Breast epithelium (tissue), 4 donors: ENCODE data around the gene TUBA4B. TPM values are rescaled to one million over a fixed set of nuclear protein-coding genes. Genes with fewer than 3 reads are reported as not detected.

Experiments
- DNase-seq, 2 donors: peaks; one replicate each; pipeline ENCODE4 v3.0.0-alpha.2; 2019; ENCODE audit warnings: low spot score in 2 of 2
- H3K27ac ChIP-seq, 2 donors: fragments of 200-600 bp; sonication (generic) in 1 of 2; one replicate each; pipeline ENCODE4 v1.5.1; 2016 to 2019; ENCODE audit warnings: mild to moderate bottlenecking in 1 of 2
- H3K27me3 ChIP-seq, 2 donors: fragments of 200-600 bp; sonication (generic) in 1 of 2; one replicate each; pipeline versions ENCODE4 v1.5.1 to v1.6.0; 2017 to 2019; ENCODE audit warnings: control low read depth in 1 of 2, mild to moderate bottlenecking in 1 of 2
- H3K36me3 ChIP-seq: fragments of 200-600 bp; one replicate; pipeline ENCODE4 v1.5.1; 2019
- H3K4me1 ChIP-seq, 2 donors: fragments of 200-600 bp; sonication (generic); one replicate each; pipeline ENCODE4 v1.5.1; 2016 to 2019; ENCODE audit warnings: control low read depth in 1 of 2
- H3K4me3 ChIP-seq, 3 donors: fragments of 200-600 bp; sonication (generic); 1 replicate in 2 of 3; 2 replicates in 1 of 3; pipeline ENCODE4 v1.5.1; 2016 to 2019; ENCODE audit warnings: mild to moderate bottlenecking in 3 of 3, moderate library complexity in 2 of 3
- H3K9me3 ChIP-seq, 2 donors: fragments of 200-600 bp; sonication (generic) in 1 of 2; one replicate each; pipeline ENCODE4 v1.5.1; 2016 to 2019; ENCODE audit warnings: control low read depth in 1 of 2
- CTCF ChIP-seq, 3 donors: fragments of 450-650 bp; IDR thresholded peaks; one replicate each; pipeline ENCODE4 v1.5.1; 2016 to 2017; ENCODE audit warnings: antibody characterized with exemption in 3 of 3, mild to moderate bottlenecking in 3 of 3, moderate library complexity in 3 of 3
- POLR2A ChIP-seq: fragments of 450-650 bp; IDR thresholded peaks from one replicate; pipeline ENCODE4 v1.6.1; 2016; ENCODE audit warnings: antibody characterized with exemption, mild to moderate bottlenecking, moderate library complexity
- POLR2AphosphoS5 ChIP-seq, 3 donors: sonication (generic); formaldehyde crosslinking; IDR thresholded peaks; one replicate each; pipeline ENCODE4 v1.6.1; 2017; ENCODE audit warnings: antibody characterized with exemption in 3 of 3
- intact Hi-C: fragments of 100-400 bp; cut with DNase I; formaldehyde crosslinking; loops from one replicate; pipeline ENCODE4 v1.15.1; 2023; ENCODE audit warnings: low total_unique reads
- total RNA-seq, 3 donors: library from RNA; depleted of rRNA; stranded (reverse); fragments of >200 nt; gene quantifications; one replicate each; pipeline ENCODE4 v1.1.0, GENCODE V29; 2016

TUBA4B gene
- total RNA-seq, 3 donors from 2014 or later: 0.16 TPM; not detected in 2

DNA sequence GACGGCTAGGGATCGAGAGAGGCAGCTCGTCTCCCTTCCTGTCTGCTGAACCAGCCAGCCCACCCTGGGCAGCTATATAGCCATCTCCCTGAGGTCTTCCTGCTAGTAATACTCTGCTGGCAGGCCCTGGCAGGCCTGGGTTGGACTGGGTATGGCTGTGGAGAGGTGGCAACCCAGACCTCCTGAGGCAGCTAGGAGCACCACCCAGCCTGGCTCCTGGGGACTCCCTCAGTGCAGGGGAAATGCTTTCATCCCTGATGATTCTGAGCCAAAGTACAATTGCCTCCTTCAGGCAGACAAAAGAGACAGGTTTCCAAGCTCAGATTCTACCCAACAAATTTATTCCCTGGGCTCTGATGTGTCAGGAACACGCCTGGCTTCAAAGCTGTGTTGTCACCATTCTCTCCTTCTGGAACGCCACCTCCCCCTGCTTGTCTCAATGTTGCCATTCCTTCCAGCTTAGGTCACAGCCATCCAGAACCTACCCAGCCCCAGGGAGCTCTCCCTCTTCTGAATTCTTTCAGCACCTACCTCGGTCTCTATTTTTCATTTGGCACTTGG, 21.4 kb downstream of the TUBA4B start:
- H3K27ac ChIP-seq: peak overlapping the region; percentile 98
- H3K27me3 ChIP-seq: no peaks in the 10 kb centered on the region
- DNase-seq: peak in 1 of 2 donors; percentile 88
- TF ChIP-seq CTCF (IDR thresholded peaks at IDR 0.05) (no peak), POLR2AphosphoS5 (IDR thresholded peaks at IDR 0.05) (peak in 1 of 3 donors; percentile 32)
- H3K36me3 ChIP-seq: no peaks in the 10 kb centered on the region
- intact Hi-C loops: no loop called here
- H3K4me3 ChIP-seq: peak overlapping the region in 1 of 3 donors; percentile 44
- H3K9me3 ChIP-seq: no peaks in the 10 kb centered on the region
- H3K4me1 ChIP-seq: peaks cover 8 to 9% of the 10 kb centered on the region in 2 donors

- intact Hi-C loops: loop anchor here (2.0 kb wide), 1 partner anchor 41 kb away; no protein-coding TSS in a partner anchor
- Histone ChIP-seq H3K9me3 (no peaks in the 10 kb centered on the region), H3K27me3 (no peaks in the 10 kb centered on the region), H3K4me3 (peak overlapping the region in 2 of 3 donors; percentile 13 to 87), H3K36me3 (no peaks in the 10 kb centered on the region), H3K4me1 (peaks cover 13 to 16% of the 10 kb centered on the region in 2 donors), H3K27ac (peak overlapping the region; percentile 98)
- DNase-seq: peak; percentile 77 to 87
- TF ChIP-seq POLR2AphosphoS5 (IDR thresholded peaks at IDR 0.05) (peak in 1 of 3 donors; percentile 37), CTCF (IDR thresholded peaks at IDR 0.05) (peak; percentile 88 to 98 (median 91)), POLR2A (no peak)
Observed at GRCh38 chr2:219277703-219278654, 24.9 kb downstream of the TUBA4B start.

DNA sequence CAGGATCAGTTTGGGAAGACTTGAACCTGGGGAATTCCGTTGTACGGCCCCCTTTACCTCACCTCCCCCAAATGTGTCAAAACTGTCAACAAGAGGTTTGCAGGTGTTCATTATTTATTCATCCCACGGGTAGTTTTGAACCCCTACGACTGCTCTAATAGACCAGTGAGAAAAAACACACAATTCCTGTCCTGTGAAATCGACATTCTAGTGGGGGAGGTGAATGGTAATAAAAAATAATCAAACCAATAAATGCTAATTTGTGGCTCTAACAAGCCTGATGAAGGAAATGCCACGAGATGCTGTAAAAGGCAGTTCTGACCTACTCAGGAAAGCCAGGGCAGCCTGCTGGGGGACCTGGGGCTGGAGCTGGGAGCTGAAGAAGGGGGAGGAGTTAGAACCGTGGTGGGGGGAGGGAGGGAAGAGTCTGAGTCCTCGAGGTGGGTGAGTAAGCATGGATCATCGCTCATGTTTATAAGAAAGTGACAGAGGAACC, 25.7 kb downstream of the TUBA4B start:
- peak overlapping the region; percentile 98 for H3K27ac ChIP-seq
- H3K27me3 ChIP-seq: no peaks in the 10 kb centered on the region
- H3K9me3 ChIP-seq: no peaks in the 10 kb centered on the region
- no peak for DNase-seq
- H3K36me3 ChIP-seq: no peaks in the 10 kb centered on the region
- peaks cover 13 to 16% of the 10 kb centered on the region in 2 donors for H3K4me1 ChIP-seq
- intact Hi-C loops: loop anchor here (2.0 kb wide), 1 partner anchor 42 kb away; no protein-coding TSS in a partner anchor
- no peak for TF ChIP-seq POLR2AphosphoS5 (IDR thresholded peaks at IDR 0.05)
- no peak for TF ChIP-seq CTCF (IDR thresholded peaks at IDR 0.05)
- no peak for TF ChIP-seq POLR2A
- H3K4me3 ChIP-seq: peak overlapping the region; percentile 72 to 87 (median 84)

GRCh38 chr2:219279151-219279915, 26.3 kb downstream of the TUBA4B start, which contains the start of gene DNAJB2:
DNAJB2 (plus strand) TSS chr2:219279366; CDS start chr2:219279834, 468 bp downstream.
- Histone ChIP-seq H3K4me1 (peaks cover 13 to 16% of the 10 kb centered on the region in 2 donors), H3K36me3 (no peaks in the 10 kb centered on the region), H3K27ac (peak within 1 kb of the TSS; percentile 98), H3K27me3 (no peaks in the 10 kb centered on the region), H3K9me3 (no peaks in the 10 kb centered on the region), H3K4me3 (peak within 1 kb of the TSS; percentile 72 to 87 (median 84))
- intact Hi-C loops: loop anchor here (2.0 kb wide), 1 partner anchor 43 kb away; no protein-coding TSS in a partner anchor
- DNase-seq: peak; percentile 98
- TF ChIP-seq CTCF (IDR thresholded peaks at IDR 0.05) (no peak), POLR2A (peak; percentile 70), POLR2AphosphoS5 (IDR thresholded peaks at IDR 0.05) (peak; percentile 90 to 92 (median 91))
